H1 (cell line): ENCODE results near the gene MCEMP1. TPM values are rescaled to one million over a fixed set of nuclear protein-coding genes. Genes with fewer than 3 reads are reported as not detected.

ENCODE experiments used
- CTCF ChIA-PET: fragments of 300-600 bp; sonication (Branson Sonifier 250); formaldehyde crosslinking; loops from one replicate; lab custom pipeline; 2021; ENCODE audit not compliant: partially characterized antibody; lab: Charles Lee
- POLR2A ChIA-PET: fragments of 300-600 bp; sonication (Branson Sonifier 250); formaldehyde crosslinking; loops from one replicate; lab custom pipeline; 2021; ENCODE audit warnings: inconsistent platforms; ENCODE audit not compliant: partially characterized antibody; lab: Charles Lee
- DNase-seq, 2 experiments: peaks; one replicate each; pipeline versions ENCODE4 v3.0.0 to v3.0.0-alpha.2; 2010 to 2022; ENCODE audit warnings: low spot score in 2 of 2, low read depth in 1 of 2, mixed read lengths in 1 of 2
- FAIRE-seq: peaks from 2 replicates; lab custom pipeline; 2011; peaks lifted over from hg19 to GRCh38; lab: Jason Lieb, UNC
- H2AFZ ChIP-seq: 2 replicates; pipeline ENCODE4 v1.8.1; 2012; ENCODE audit warnings: low read length, inconsistent platforms
- H2AK5ac ChIP-seq: 2 replicates; pipeline ENCODE4 v1.6.1; 2013; ENCODE audit warnings: low read depth, low read length
- H2BK120ac ChIP-seq: replicated peaks from 2 replicates; pipeline ENCODE3; 2013; ENCODE audit warnings: low read depth, low read length, inconsistent platforms
- H2BK12ac ChIP-seq: 2 replicates; pipeline ENCODE4 v1.6.1; 2013; ENCODE audit warnings: low read depth, low read length
- H2BK15ac ChIP-seq: 2 replicates; pipeline ENCODE4 v1.6.1; 2013; ENCODE audit warnings: low read length
- H2BK20ac ChIP-seq: 2 replicates; pipeline ENCODE4 v1.6.1; 2013; ENCODE audit warnings: low read length
- H2BK5ac ChIP-seq: 2 replicates; pipeline ENCODE4 v1.6.1; 2013; ENCODE audit warnings: low read depth, low read length
- H3K14ac ChIP-seq: 2 replicates; pipeline ENCODE4 v1.6.1; 2013; ENCODE audit warnings: inconsistent platforms; ENCODE audit not compliant: insufficient read length
- H3K18ac ChIP-seq: 2 replicates; pipeline ENCODE4 v1.6.1; 2013; ENCODE audit warnings: low read length; ENCODE audit errors: extremely low read depth
- H3K23ac ChIP-seq: 2 replicates; pipeline ENCODE4 v1.6.1; 2013; ENCODE audit warnings: inconsistent platforms; ENCODE audit not compliant: insufficient read length
- H3K23me2 ChIP-seq: 2 replicates; pipeline ENCODE4 v1.6.1; 2013; ENCODE audit warnings: low read depth, low read length
- H3K27ac ChIP-seq: 2 replicates; pipeline ENCODE4 v1.6.1; 2011; ENCODE audit warnings: low read depth, low read length, inconsistent platforms
- H3K27me3 ChIP-seq, 4 experiments: replicated peaks in 1 of 4; 1 replicate in 1 of 4; 2 replicates in 3 of 4; pipeline versions ENCODE4 v1.6.1 to v1.8.1; 2011 to 2013; ENCODE audit warnings: low read length in 3 of 4, mild to moderate bottlenecking in 3 of 4, inconsistent platforms in 2 of 4, mixed read lengths in 2 of 4, moderate library complexity in 1 of 4; ENCODE audit not compliant: control insufficient read depth in 3 of 4, insufficient read depth in 3 of 4; ENCODE audit errors: extremely low read depth in 1 of 4
- H3K36me3 ChIP-seq, 4 experiments: 2 replicates each; pipeline versions ENCODE4 v1.6.1 to v1.8.1; 2011 to 2013; ENCODE audit warnings: mild to moderate bottlenecking in 4 of 4, low read length in 3 of 4, moderate library complexity in 2 of 4, control low read depth in 1 of 4, inconsistent platforms in 1 of 4; ENCODE audit not compliant: insufficient read depth in 4 of 4, control insufficient read depth in 2 of 4
- H3K4ac ChIP-seq: replicated peaks from 2 replicates; pipeline ENCODE3; 2013; ENCODE audit warnings: low read length, low read depth, mixed read lengths, inconsistent platforms; ENCODE audit not compliant: insufficient read length
- H3K4me1 ChIP-seq, 4 experiments: replicated peaks in 1 of 4; 1 replicate in 1 of 4; 2 replicates in 3 of 4; pipeline versions ENCODE4 v1.6.1 to v1.8.1; 2011 to 2013; ENCODE audit warnings: low read length in 3 of 4, inconsistent platforms in 2 of 4, mixed read lengths in 1 of 4; ENCODE audit not compliant: insufficient read depth in 4 of 4, control insufficient read depth in 3 of 4
- H3K4me2 ChIP-seq, 2 experiments: 2 replicates each; pipeline versions ENCODE4 v1.6.1 to v1.8.1; 2011 to 2013; ENCODE audit warnings: low read depth in 2 of 2, low read length in 2 of 2, control low read depth in 1 of 2, inconsistent platforms in 1 of 2, mild to moderate bottlenecking in 1 of 2; ENCODE audit not compliant: insufficient read depth in 1 of 2
- H3K4me3 ChIP-seq, 4 experiments: fragments of 200-600, 300-600 bp in 1 of 4; sonication (generic), shearing (Covaris generic), sonication (Bioruptor Twin) in 1 of 4; 2 replicates each; pipeline versions ENCODE4 v1.5.1 to v1.8.1; 2011 to 2016; ENCODE audit warnings: low read length in 4 of 4, low read depth in 3 of 4, control low read depth in 2 of 4, inconsistent platforms in 2 of 4, mild to moderate bottlenecking in 2 of 4, mixed read lengths in 1 of 4, moderate library complexity in 1 of 4; ENCODE audit not compliant: insufficient read depth in 2 of 4; ENCODE audit errors: extremely low read depth in 1 of 4
- H3K56ac ChIP-seq: replicated peaks from 2 replicates; pipeline ENCODE3; 2013; ENCODE audit warnings: low read depth, mild to moderate bottlenecking, mixed read lengths, low read length, inconsistent platforms; ENCODE audit not compliant: insufficient read length
- H3K79me1 ChIP-seq: 2 replicates; pipeline ENCODE4 v1.6.1; 2013; ENCODE audit warnings: low read depth, low read length, control low read depth
- H3K79me2 ChIP-seq, 2 experiments: 2 replicates each; pipeline versions ENCODE4 v1.6.1 to v1.8.1; 2012 to 2013; ENCODE audit warnings: low read length in 2 of 2, mild to moderate bottlenecking in 2 of 2, inconsistent platforms in 1 of 2; ENCODE audit not compliant: insufficient read depth in 2 of 2, control insufficient read depth in 1 of 2
- H3K9ac ChIP-seq, 4 experiments: replicated peaks in 1 of 4; 1 replicate in 1 of 4; 2 replicates in 3 of 4; pipeline versions ENCODE4 v1.6.1 to v1.8.1; 2011 to 2013; ENCODE audit warnings: low read depth in 3 of 4, low read length in 3 of 4, control low read depth in 2 of 4, mild to moderate bottlenecking in 2 of 4, moderate library complexity in 2 of 4, inconsistent platforms in 1 of 4; ENCODE audit errors: extremely low read depth in 1 of 4
- H3K9me3 ChIP-seq, 2 experiments: 2 replicates each; pipeline versions ENCODE4 v1.6.1 to v1.8.1; 2012 to 2013; ENCODE audit warnings: mild to moderate bottlenecking in 2 of 2, moderate library complexity in 2 of 2, control low read depth in 1 of 2, inconsistent platforms in 1 of 2, low read depth in 1 of 2, low read length in 1 of 2, mixed read lengths in 1 of 2; ENCODE audit not compliant: insufficient read depth in 2 of 2
- H4K20me1 ChIP-seq, 2 experiments: replicated peaks in 1 of 2; 2 replicates each; pipeline versions ENCODE3 to v1.8.1; 2011 to 2013; ENCODE audit warnings: inconsistent platforms in 2 of 2, low read length in 2 of 2, mild to moderate bottlenecking in 1 of 2; ENCODE audit not compliant: insufficient read depth in 2 of 2, control insufficient read depth in 1 of 2
- H4K5ac ChIP-seq: 2 replicates; pipeline ENCODE4 v1.6.1; 2013; ENCODE audit warnings: low read length, low read depth, mixed read lengths, inconsistent platforms; ENCODE audit not compliant: insufficient read length
- H4K8ac ChIP-seq: 2 replicates; pipeline ENCODE4 v1.8.0; 2013; ENCODE audit warnings: mild to moderate bottlenecking, moderate library complexity, low read length, inconsistent platforms; ENCODE audit not compliant: insufficient read depth; ENCODE audit errors: extremely low read depth
- H4K91ac ChIP-seq: replicated peaks from 2 replicates; pipeline ENCODE3; 2013; ENCODE audit warnings: low read length, mixed read lengths, inconsistent platforms; ENCODE audit not compliant: insufficient read length
- BCL11A ChIP-seq, 2 experiments: IDR thresholded peaks; one replicate each; pipeline ENCODE4 v1.6.1; 2011; ENCODE audit warnings: low read depth in 2 of 2, low read length in 2 of 2, mild to moderate bottlenecking in 2 of 2
- BRCA1 ChIP-seq: IDR thresholded peaks from 2 replicates; pipeline ENCODE4 v1.6.1; 2012; ENCODE audit warnings: low read depth, low read length, improper control_type of control experiment
- CEBPB ChIP-seq: IDR thresholded peaks from 2 replicates; pipeline ENCODE4 v1.6.1; 2012; ENCODE audit warnings: low read depth, low read length
- HDAC2 ChIP-seq, 2 experiments: fragments of 300-600 bp in 1 of 2; sonication (generic) in 1 of 2; IDR thresholded peaks; 2 replicates each; pipeline ENCODE4 v1.6.1; 2011 to 2012; ENCODE audit warnings: low read depth in 2 of 2, low read length in 2 of 2, mild to moderate bottlenecking in 2 of 2, moderate library complexity in 2 of 2, borderline replicate concordance in 1 of 2, inconsistent platforms in 1 of 2
- JUND ChIP-seq: IDR thresholded peaks from 2 replicates; pipeline ENCODE4 v1.6.1; 2011; ENCODE audit warnings: mild to moderate bottlenecking, improper control_type of control experiment, low read length
- POLR2A ChIP-seq, 2 experiments: IDR thresholded peaks; 1 replicate in 1 of 2; 2 replicates in 1 of 2; pipeline ENCODE4 v1.6.1; 2011; ENCODE audit warnings: low read depth in 2 of 2, low read length in 2 of 2, mild to moderate bottlenecking in 2 of 2; ENCODE audit errors: control extremely low read depth in 1 of 2
- SIX5 ChIP-seq: IDR thresholded peaks from 2 replicates; pipeline ENCODE4 v1.6.1; 2011; ENCODE audit warnings: mild to moderate bottlenecking, low read depth, low read length
- SP2 ChIP-seq: IDR thresholded peaks from 2 replicates; pipeline ENCODE4 v1.6.1; 2012; ENCODE audit warnings: mild to moderate bottlenecking, low read length, inconsistent platforms
- TBP ChIP-seq: IDR thresholded peaks from 2 replicates; pipeline ENCODE4 v1.6.1; 2011; ENCODE audit warnings: low read depth, low read length, improper control_type of control experiment
- TEAD4 ChIP-seq: IDR thresholded peaks from 2 replicates; pipeline ENCODE4 v1.6.1; 2012; ENCODE audit warnings: low read depth, low read length, inconsistent platforms, mixed read lengths
- USF2 ChIP-seq: IDR thresholded peaks from 2 replicates; pipeline ENCODE4 v1.6.1; 2011; ENCODE audit warnings: low read length, improper control_type of control experiment
- whole genome bisulfite sequencing, 2 experiments: shearing (Covaris generic) in 1 of 2; methylation state at CpG; one replicate each; pipeline versions ENCODE4 v1.1.6 to v1.1.7; 2013 to 2015; ENCODE audit warnings: low lambda C conversion rate in 2 of 2, mixed read lengths in 2 of 2, inconsistent platforms in 1 of 2, low coverage in 1 of 2, missing lambda C conversion rate in 1 of 2; ENCODE audit not compliant: insufficient replicate concordance in 2 of 2, insufficient coverage in 1 of 2, insufficient read length in 1 of 2; ENCODE audit errors: extremely low coverage in 1 of 2, missing lambda C conversion rate in 1 of 2; 5-methylcytosine and 5-hydroxymethylcytosine counted together
- polyA plus RNA-seq, 7 experiments: library from polyadenylated mRNA; depleted of rRNA in 3 of 7; stranded (reverse) in 5 of 7; unstranded in 2 of 7; fragments of >200 nt in 5 of 7; fragments of 200-250 nt in 2 of 7; gene quantifications; 1 replicate in 5 of 7; 2 replicates in 1 of 7; 4 replicates in 1 of 7; pipeline versions ENCODE4 v1.2.1 to v1.2.3, GENCODE V29; 2011 to 2013; ENCODE audit warnings: missing spikeins in 2 of 7, mixed read lengths in 2 of 7
- total RNA-seq: library from RNA; stranded (reverse); fragmentation: NEBNext Ultra II Directional; extraction: Animal tissue kit (Norgen Biotek cat#: 25700); gene quantifications from 2 replicates; pipeline ENCODE4 v1.2.1, GENCODE V29; 2021
- TF ChIP-seq, protein P1 (sequence below): IDR thresholded peaks from 2 replicates; pipeline ENCODE4 v1.6.1; 2011; ENCODE audit warnings: low read depth, mild to moderate bottlenecking, low read length; ENCODE audit not compliant: insufficient read depth

Gene MCEMP1
- total and polyA plus RNA-seq, 2 of the 8 experiments (the other 6 are each of a cell fraction or from before 2014, with no cell fraction given) = not detected

DNA sequence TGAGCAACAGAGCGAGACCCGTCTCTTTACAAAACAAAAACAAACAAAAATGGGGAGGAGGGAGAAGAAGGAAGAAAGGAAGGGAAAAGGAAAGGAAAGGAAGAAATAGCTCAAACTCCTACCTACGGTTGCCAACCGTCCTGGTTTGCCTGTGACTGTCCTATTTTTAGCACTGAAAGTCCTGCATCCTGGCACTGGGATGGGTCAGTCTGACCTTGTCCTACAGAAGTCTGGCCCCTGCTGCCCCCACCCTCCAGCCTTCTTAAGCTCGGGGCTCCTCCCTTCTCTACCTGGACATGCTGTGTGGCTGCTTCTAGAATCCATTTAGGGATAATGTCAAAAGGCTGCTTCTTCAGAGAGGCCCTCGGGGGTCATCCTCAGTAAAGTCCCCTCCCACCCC lies 41.2 kb upstream of the MCEMP1 start:
- Histone ChIP-seq H3K23me2 (peaks cover 5% of the 10 kb centered on the region; the same call in 1 of the 2 replicates), H2BK12ac (no peak overlapping the region), H3K27ac (no peak overlapping the region), H3K4ac (no peak overlapping the region), H2BK5ac (no peak overlapping the region), H3K4me2 (no peak overlapping the region; a peak in 1 of 4 replicates), H3K14ac (no peak overlapping the region), H3K27me3 (peaks cover 3 to 19% (median 16%) of the 10 kb centered on the region in 4 experiments), H3K56ac (no peak overlapping the region), H2AK5ac (0 out of 2 replicates have a peak overlapping the region, but pooled peaks have one; percentile 11), H4K8ac (no peak overlapping the region), H2BK20ac (no peak overlapping the region), H2BK15ac (no peak overlapping the region), H3K79me1 (peaks cover 2% of the 10 kb centered on the region), H4K20me1 (peaks cover 3 to 14% of the 10 kb centered on the region in 2 experiments), H2BK120ac (no peak overlapping the region), H3K9me3 (no peaks in the 10 kb centered on the region; a peak in 1 of 4 replicates), H3K23ac (no peak overlapping the region), H3K4me1 (peaks cover 0 to 6% (median under 1%) of the 10 kb centered on the region in 4 experiments; a peak in 3 of 7 replicates), H3K36me3 (peaks cover 0 to 6% (median 0%) of the 10 kb centered on the region in 4 experiments; a peak in 3 of 8 replicates), H4K5ac (no peak overlapping the region), H4K91ac (no peak overlapping the region), H3K4me3 (no peak overlapping the region), H3K18ac (no peak overlapping the region), H3K79me2 (peaks cover 3% of the 10 kb centered on the region in 2 experiments; a peak in 3 of 4 replicates), H3K9ac (no peak overlapping the region), H2AFZ (no peak overlapping the region)
- DNase-seq = no peak
- WGBS, 2 experiments = 80% methylated on average over 6 of the region's 6 CpGs; no CpG with 5 or more reads in 1 of the 2 experiments
- no peak for FAIRE-seq
- ChIA-PET POLR2A (interaction anchor here (0.8 to 5.7 kb wide), 3 partner anchors 12 to 58 kb away, joined by 3 to 34 read pairs (median 3); no protein-coding TSS in a partner anchor), CTCF (interaction anchor here (1.0 to 1.7 kb wide), 5 partner anchors 39 to 164 kb away, joined by 3 to 7 read pairs (median 5); partner anchors contain the start of gene TRAPPC5)
- TF ChIP-seq POLR2A (IDR thresholded peaks at IDR 0.05; ENCODE audit: control extremely low read depth in 1 of 2, low read depth in 2 of 2, low read length in 2 of 2) = no peak
- no peak for TF ChIP-seq CEBPB
- TF ChIP-seq SP2 = no peak
- no peak for TF ChIP-seq JUND
- TF ChIP-seq SIX5 = no peak
- no peak for TF ChIP-seq USF2
- no peak for TF ChIP-seq HDAC2 (IDR thresholded peaks at IDR 0.05; ENCODE audit: borderline replicate concordance in 1 of 2, low read depth in 2 of 2, low read length in 2 of 2)
- no peak for TF ChIP-seq BRCA1
- TF ChIP-seq BCL11A (IDR thresholded peaks at IDR 0.05; ENCODE audit: low read depth in 2 of 2, low read length in 2 of 2) = no peak
- TF ChIP-seq TBP = no peak
- no peak for TF ChIP-seq TEAD4
- TF ChIP-seq, protein P1, sequence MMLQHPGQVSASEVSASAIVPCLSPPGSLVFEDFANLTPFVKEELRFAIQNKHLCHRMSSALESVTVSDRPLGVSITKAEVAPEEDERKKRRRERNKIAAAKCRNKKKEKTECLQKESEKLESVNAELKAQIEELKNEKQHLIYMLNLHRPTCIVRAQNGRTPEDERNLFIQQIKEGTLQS = no peak
